Astrocyte (in vitro differentiated cells and primary cell): Measurements from ENCODE around the gene PIK3C2G. TPM values are rescaled to one million over a fixed set of nuclear protein-coding genes. Genes with fewer than 3 reads are reported as not detected.

Experiments
- DNase-seq: peaks from one replicate; pipeline ENCODE4 v3.0.0-alpha.2; 2010; ENCODE audit warnings: low read depth
- FAIRE-seq: peaks from 2 replicates; lab custom pipeline; 2011; peaks lifted over from hg19 to GRCh38; lab: Jason Lieb, UNC
- H2AFZ ChIP-seq: 2 replicates; pipeline ENCODE4 v1.6.0; 2012; ENCODE audit warnings: low read depth, low read length, inconsistent platforms
- H3K27ac ChIP-seq: 2 replicates; pipeline ENCODE4 v1.5.1; 2011; ENCODE audit warnings: low read depth, low read length, inconsistent platforms
- H3K27me3 ChIP-seq: 2 replicates; pipeline ENCODE4 v1.6.0; 2011; ENCODE audit warnings: low read length, inconsistent platforms; ENCODE audit not compliant: insufficient read depth
- H3K36me3 ChIP-seq: 2 replicates; pipeline ENCODE4 v1.5.1; 2011; ENCODE audit warnings: low read length, inconsistent platforms; ENCODE audit not compliant: insufficient read depth
- H3K4me1 ChIP-seq: 2 replicates; pipeline ENCODE4 v1.5.1; 2011; ENCODE audit warnings: low read length, inconsistent platforms; ENCODE audit not compliant: insufficient read depth
- H3K4me2 ChIP-seq: 2 replicates; pipeline ENCODE4 v1.6.0; 2012; ENCODE audit warnings: low read length, inconsistent platforms
- H3K4me3 ChIP-seq: 2 replicates; pipeline ENCODE4 v1.5.1; 2011; ENCODE audit warnings: low read depth, mild to moderate bottlenecking, low read length, inconsistent platforms; ENCODE audit not compliant: insufficient read depth
- H3K79me2 ChIP-seq: 2 replicates; pipeline ENCODE4 v1.6.0; 2012; ENCODE audit warnings: mild to moderate bottlenecking, low read length, inconsistent platforms; ENCODE audit not compliant: insufficient read depth
- H3K9ac ChIP-seq: 2 replicates; pipeline ENCODE4 v1.6.0; 2012; ENCODE audit warnings: mild to moderate bottlenecking, low read length, inconsistent platforms
- H3K9me3 ChIP-seq: 2 replicates; pipeline ENCODE4 v1.5.1; 2012; ENCODE audit warnings: low read depth, mild to moderate bottlenecking, low read length, inconsistent platforms; ENCODE audit not compliant: insufficient read depth
- H4K20me1 ChIP-seq: 2 replicates; pipeline ENCODE4 v1.6.0; 2012; ENCODE audit warnings: low read length, inconsistent platforms; ENCODE audit not compliant: insufficient read depth
- H3K27ac Mint-ChIP-seq: one replicate; pipeline ENCODE4 v1.8.0; 2021; ENCODE audit warnings: mild to moderate bottlenecking, mixed read lengths; ENCODE audit not compliant: unreplicated experiment
- H3K27me3 Mint-ChIP-seq: one replicate; pipeline ENCODE4 v1.8.0; 2021; ENCODE audit warnings: low read depth, mixed read lengths; ENCODE audit not compliant: unreplicated experiment
- H3K36me3 Mint-ChIP-seq: one replicate; pipeline ENCODE4 v1.8.0; 2021; ENCODE audit warnings: low read depth, mixed read lengths; ENCODE audit not compliant: unreplicated experiment
- H3K4me1 Mint-ChIP-seq: one replicate; pipeline ENCODE4 v1.8.0; 2021; ENCODE audit warnings: low read depth, mixed read lengths; ENCODE audit not compliant: unreplicated experiment
- H3K4me3 Mint-ChIP-seq: one replicate; pipeline ENCODE4 v1.8.0; 2021; ENCODE audit warnings: mild to moderate bottlenecking, moderate library complexity, mixed read lengths; ENCODE audit not compliant: unreplicated experiment
- H3K9me3 Mint-ChIP-seq: one replicate; pipeline ENCODE4 v1.8.0; 2021; ENCODE audit warnings: mild to moderate bottlenecking, mixed read lengths; ENCODE audit not compliant: unreplicated experiment
- CTCF ChIP-seq: IDR thresholded peaks from 2 replicates; pipeline ENCODE4 v1.5.1; 2011; ENCODE audit warnings: low read depth, mild to moderate bottlenecking, inconsistent platforms, low read length, moderate library complexity; ENCODE audit not compliant: insufficient read depth
- EZH2 ChIP-seq: IDR thresholded peaks from 2 replicates; pipeline ENCODE4 v1.6.1; 2012; ENCODE audit warnings: mild to moderate bottlenecking, low read length, inconsistent platforms; ENCODE audit not compliant: insufficient read depth
- total RNA-seq: library from RNA; stranded (reverse); gene quantifications from 2 replicates; pipeline ENCODE4 v1.2.1, GENCODE V29; 2021

Gene PIK3C2G
- total RNA-seq, 1 donor from 2014 or later, result 0.05 TPM

- Mint-ChIP-seq H3K9me3 (no peaks in the 10 kb centered on the region), H3K4me3 (no peak overlapping the region), H3K27ac (no peak overlapping the region), H3K27me3 (peaks cover 3% of the 10 kb centered on the region), H3K4me1 (no peaks in the 10 kb centered on the region), H3K36me3 (no peaks in the 10 kb centered on the region)
- no peak overlapping the region for H3K27ac ChIP-seq
- no peaks in the 10 kb centered on the region for H3K79me2 ChIP-seq
- no peaks in the 10 kb centered on the region for H4K20me1 ChIP-seq
- no peak overlapping the region for H2AFZ ChIP-seq
- no peaks in the 10 kb centered on the region for H3K9me3 ChIP-seq
- no peak overlapping the region for H3K4me3 ChIP-seq
- no peaks in the 10 kb centered on the region for H3K36me3 ChIP-seq
- FAIRE-seq (no peak), DNase-seq (peak; percentile 59)
- H3K27me3 ChIP-seq, result no peaks in the 10 kb centered on the region
- TF ChIP-seq EZH2, result no peak
- TF ChIP-seq CTCF, result no peak
- no peaks in the 10 kb centered on the region for H3K4me1 ChIP-seq
- H3K4me2 ChIP-seq, result no peak overlapping the region
- H3K9ac ChIP-seq, result no peak overlapping the region
These were observed 285.1 kb downstream of the PIK3C2G start for GRCh38 chr12:18546399-18546798.

DNA sequence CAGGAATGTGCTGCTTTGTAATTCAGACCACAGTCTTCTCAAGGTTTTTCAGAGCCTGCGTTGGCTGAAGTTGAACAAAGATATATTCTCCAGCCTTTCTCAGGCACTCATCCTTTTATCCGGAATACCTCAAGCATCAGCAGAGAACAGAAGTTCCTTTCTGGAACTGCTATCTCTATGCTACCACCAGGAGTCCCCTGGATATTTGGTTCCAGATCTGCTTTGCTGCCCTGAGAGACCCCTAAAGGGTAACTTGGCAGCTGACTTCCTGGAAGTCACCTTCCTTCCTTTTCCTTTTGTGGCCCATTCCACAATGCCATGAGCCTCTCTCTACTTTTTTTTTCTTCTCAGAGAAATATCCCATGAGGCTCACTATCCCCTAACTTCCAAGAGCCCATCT lies 288.3 kb downstream of the PIK3C2G start:
- no peak overlapping the region for H3K27ac ChIP-seq
- Mint-ChIP-seq H3K27ac (no peak overlapping the region), H3K27me3 (no peaks in the 10 kb centered on the region), H3K4me3 (no peak overlapping the region), H3K9me3 (no peaks in the 10 kb centered on the region), H3K36me3 (no peaks in the 10 kb centered on the region), H3K4me1 (no peaks in the 10 kb centered on the region)
- H3K36me3 ChIP-seq, result no peaks in the 10 kb centered on the region
- no peak for FAIRE-seq
- no peak overlapping the region for H2AFZ ChIP-seq
- no peaks in the 10 kb centered on the region for H3K9me3 ChIP-seq
- H3K4me2 ChIP-seq, result no peak overlapping the region
- H3K4me1 ChIP-seq, result no peaks in the 10 kb centered on the region
- no peaks in the 10 kb centered on the region for H3K79me2 ChIP-seq
- no peaks in the 10 kb centered on the region for H4K20me1 ChIP-seq
- DNase-seq, result peak; percentile 14
- no peak for TF ChIP-seq EZH2
- TF ChIP-seq CTCF, result peak; percentile 5
- no peaks in the 10 kb centered on the region for H3K27me3 ChIP-seq
- no peak overlapping the region for H3K4me3 ChIP-seq
- H3K9ac ChIP-seq, result no peak overlapping the region

- H3K36me3 ChIP-seq, result no peaks in the 10 kb centered on the region
- no peaks in the 10 kb centered on the region for H3K36me3 Mint-ChIP-seq
- H3K27me3 ChIP-seq, result no peaks in the 10 kb centered on the region
- no peak overlapping the region for H3K4me2 ChIP-seq
- H3K4me1 ChIP-seq, result no peaks in the 10 kb centered on the region
- no peak overlapping the region for H3K4me3 ChIP-seq
- H2AFZ ChIP-seq, result no peak overlapping the region
- H3K27me3 Mint-ChIP-seq, result no peaks in the 10 kb centered on the region
- H3K9me3 Mint-ChIP-seq, result no peaks in the 10 kb centered on the region
- H3K9ac ChIP-seq, result no peak overlapping the region
- H3K4me3 Mint-ChIP-seq, result no peak overlapping the region
- H3K27ac ChIP-seq, result no peak overlapping the region
- no peak overlapping the region for H3K27ac Mint-ChIP-seq
- H4K20me1 ChIP-seq, result no peaks in the 10 kb centered on the region
- no peaks in the 10 kb centered on the region for H3K79me2 ChIP-seq
- H3K4me1 Mint-ChIP-seq, result peaks cover under 1% of the 10 kb centered on the region
- DNase-seq (no peak), FAIRE-seq (no peak)
- TF ChIP-seq CTCF, result no peak
- TF ChIP-seq EZH2, result no peak
- no peaks in the 10 kb centered on the region for H3K9me3 ChIP-seq
These were observed 289.8 kb downstream of the PIK3C2G start for GRCh38 chr12:18551106-18551505.
